SK-N-SH treated with all-trans-retinoic acid at 6 μM for 48 hours (cell line): Measurements from ENCODE around the gene KRTAP1-1.
"Not testable (repeated sequence)": the region's sequence is repeated elsewhere in the genome, so short reads cannot be mapped to it uniquely, and the experiment has no call there.

ENCODE experiments used
- ATAC-seq: fragments of 200-7000 bp; cut with Tn5 transposase; 3 replicates; pipeline ENCODE4 v1.9.1; 2020; ENCODE audit warnings: mild to moderate bottlenecking, moderate library complexity
- ARNTL ChIP-seq: fragments of 450-650 bp; formaldehyde crosslinking; IDR thresholded peaks from 2 replicates; pipeline ENCODE4 v1.5.0; 2020; ENCODE audit warnings: low read depth, mild to moderate bottlenecking, moderate library complexity, borderline replicate concordance
- CSDC2 ChIP-seq: fragments of 250-450 bp; sonication (Bioruptor Pico); IDR thresholded peaks from 2 replicates; pipeline ENCODE4 v1.5.0; 2020; ENCODE audit warnings: mild to moderate bottlenecking, moderate library complexity
- ESRRG ChIP-seq: fragments of 250-450 bp; sonication (Bioruptor Pico); IDR thresholded peaks from 2 replicates; pipeline ENCODE4 v1.6.1; 2021; ENCODE audit warnings: mild to moderate bottlenecking
- ISL1 ChIP-seq: fragments of 250-450 bp; sonication (Bioruptor Pico); IDR thresholded peaks from 2 replicates; pipeline ENCODE4 v2.1.2; 2022; ENCODE audit warnings: mild to moderate bottlenecking, moderate library complexity
- OSR1 ChIP-seq: fragments of 250-450 bp; sonication (Bioruptor Pico); IDR thresholded peaks from 2 replicates; pipeline ENCODE4 v1.8.0; 2022; ENCODE audit warnings: moderate library complexity, mild to moderate bottlenecking, inconsistent platforms
- PPARA ChIP-seq: fragments of 250-450 bp; sonication (Bioruptor Pico); IDR thresholded peaks from 2 replicates; pipeline ENCODE4 v1.5.0; 2020; ENCODE audit warnings: mild to moderate bottlenecking, borderline replicate concordance
- RARB ChIP-seq: fragments of 250-450 bp; sonication (Bioruptor Pico); IDR thresholded peaks from 2 replicates; pipeline ENCODE4 v1.8.0; 2021; ENCODE audit warnings: mild to moderate bottlenecking, moderate library complexity
- TCF4 ChIP-seq: fragments of 250-450 bp; sonication (Bioruptor Pico); IDR thresholded peaks from 2 replicates; pipeline ENCODE4 v1.8.0; 2021; ENCODE audit warnings: mild to moderate bottlenecking, moderate library complexity, borderline replicate concordance
- TOX ChIP-seq: fragments of 250-450 bp; sonication (Bioruptor Pico); IDR thresholded peaks from 2 replicates; pipeline ENCODE4 v1.8.0; 2021; ENCODE audit warnings: mild to moderate bottlenecking, moderate library complexity, borderline replicate concordance
- ZFP3 ChIP-seq: fragments of 250-450 bp; sonication (Bioruptor Pico); IDR thresholded peaks from 2 replicates; pipeline ENCODE4 v1.5.0; 2020; ENCODE audit warnings: mild to moderate bottlenecking, moderate library complexity
- ZFP30 ChIP-seq: fragments of 450-650 bp; formaldehyde crosslinking; IDR thresholded peaks from 2 replicates; pipeline ENCODE4 v1.5.0; 2022; ENCODE audit warnings: mild to moderate bottlenecking, moderate library complexity
- ZNF565 ChIP-seq: fragments of 450-650 bp; formaldehyde crosslinking; conservative IDR thresholded peaks from 2 replicates; pipeline ENCODE4 v1.5.0; 2020; ENCODE audit warnings: low read depth, mild to moderate bottlenecking, moderate library complexity
- ZNF70 ChIP-seq: fragments of 450-650 bp; formaldehyde crosslinking; IDR thresholded peaks from 2 replicates; pipeline ENCODE4 v1.5.0; 2020; ENCODE audit warnings: mild to moderate bottlenecking, moderate library complexity
- ZNF8 ChIP-seq: fragments of 450-650 bp; formaldehyde crosslinking; IDR thresholded peaks from 2 replicates; pipeline ENCODE4 v1.5.0; 2020; ENCODE audit warnings: mild to moderate bottlenecking, moderate library complexity
- TF ChIP-seq, protein P1 (sequence below): fragments of 250-450 bp; sonication (Bioruptor Pico); IDR thresholded peaks from 2 replicates; pipeline ENCODE4 v1.5.0; 2020; ENCODE audit warnings: mild to moderate bottlenecking, moderate library complexity
- TF ChIP-seq, protein P2 (sequence below): fragments of 250-450 bp; sonication (Bioruptor Pico); IDR thresholded peaks from 2 replicates; pipeline ENCODE4 v1.8.0; 2020; ENCODE audit warnings: mild to moderate bottlenecking, moderate library complexity, borderline replicate concordance
- TF ChIP-seq, protein P3 (sequence below): fragments of 250-450 bp; sonication (Bioruptor Pico); IDR thresholded peaks from 2 replicates; pipeline ENCODE4 v1.5.1; 2020; ENCODE audit warnings: low read depth, mild to moderate bottlenecking, moderate library complexity
- TF ChIP-seq, protein P4 (sequence below): fragments of 250-450 bp; sonication (Bioruptor Pico); IDR thresholded peaks from 2 replicates; pipeline ENCODE4 v1.8.0; 2021; ENCODE audit warnings: low read depth, mild to moderate bottlenecking, moderate library complexity, borderline replicate concordance

KRTAP1-1 gene

DNA sequence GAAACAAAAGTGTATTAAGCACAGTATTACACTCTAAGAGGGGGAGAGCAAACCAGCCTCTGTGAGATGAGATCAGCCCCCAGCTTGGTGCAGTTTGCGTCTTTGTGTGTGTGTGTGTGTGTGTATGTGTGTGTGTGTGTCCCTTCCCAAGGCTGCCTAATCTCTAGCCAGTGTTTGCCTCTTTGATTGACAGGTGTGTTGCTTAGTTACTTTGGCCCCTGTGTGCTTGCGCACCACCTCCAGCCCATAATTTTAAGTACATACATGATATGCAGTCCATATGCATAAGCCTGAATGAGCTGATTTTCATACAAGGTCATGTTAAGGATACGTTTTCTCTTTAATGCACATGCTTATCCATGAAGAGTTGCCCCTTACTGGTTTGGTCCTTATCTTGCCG lies 39.5 kb downstream of the KRTAP1-1 start (continued):
- TF ChIP-seq, protein P1, sequence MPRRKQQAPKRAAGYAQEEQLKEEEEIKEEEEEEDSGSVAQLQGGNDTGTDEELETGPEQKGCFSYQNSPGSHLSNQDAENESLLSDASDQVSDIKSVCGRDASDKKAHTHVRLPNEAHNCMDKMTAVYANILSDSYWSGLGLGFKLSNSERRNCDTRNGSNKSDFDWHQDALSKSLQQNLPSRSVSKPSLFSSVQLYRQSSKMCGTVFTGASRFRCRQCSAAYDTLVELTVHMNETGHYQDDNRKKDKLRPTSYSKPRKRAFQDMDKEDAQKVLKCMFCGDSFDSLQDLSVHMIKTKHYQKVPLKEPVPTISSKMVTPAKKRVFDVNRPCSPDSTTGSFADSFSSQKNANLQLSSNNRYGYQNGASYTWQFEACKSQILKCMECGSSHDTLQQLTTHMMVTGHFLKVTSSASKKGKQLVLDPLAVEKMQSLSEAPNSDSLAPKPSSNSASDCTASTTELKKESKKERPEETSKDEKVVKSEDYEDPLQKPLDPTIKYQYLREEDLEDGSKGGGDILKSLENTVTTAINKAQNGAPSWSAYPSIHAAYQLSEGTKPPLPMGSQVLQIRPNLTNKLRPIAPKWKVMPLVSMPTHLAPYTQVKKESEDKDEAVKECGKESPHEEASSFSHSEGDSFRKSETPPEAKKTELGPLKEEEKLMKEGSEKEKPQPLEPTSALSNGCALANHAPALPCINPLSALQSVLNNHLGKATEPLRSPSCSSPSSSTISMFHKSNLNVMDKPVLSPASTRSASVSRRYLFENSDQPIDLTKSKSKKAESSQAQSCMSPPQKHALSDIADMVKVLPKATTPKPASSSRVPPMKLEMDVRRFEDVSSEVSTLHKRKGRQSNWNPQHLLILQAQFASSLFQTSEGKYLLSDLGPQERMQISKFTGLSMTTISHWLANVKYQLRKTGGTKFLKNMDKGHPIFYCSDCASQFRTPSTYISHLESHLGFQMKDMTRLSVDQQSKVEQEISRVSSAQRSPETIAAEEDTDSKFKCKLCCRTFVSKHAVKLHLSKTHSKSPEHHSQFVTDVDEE, result no peak
- TF ChIP-seq, all 23 proteins: peak for 0

DNA sequence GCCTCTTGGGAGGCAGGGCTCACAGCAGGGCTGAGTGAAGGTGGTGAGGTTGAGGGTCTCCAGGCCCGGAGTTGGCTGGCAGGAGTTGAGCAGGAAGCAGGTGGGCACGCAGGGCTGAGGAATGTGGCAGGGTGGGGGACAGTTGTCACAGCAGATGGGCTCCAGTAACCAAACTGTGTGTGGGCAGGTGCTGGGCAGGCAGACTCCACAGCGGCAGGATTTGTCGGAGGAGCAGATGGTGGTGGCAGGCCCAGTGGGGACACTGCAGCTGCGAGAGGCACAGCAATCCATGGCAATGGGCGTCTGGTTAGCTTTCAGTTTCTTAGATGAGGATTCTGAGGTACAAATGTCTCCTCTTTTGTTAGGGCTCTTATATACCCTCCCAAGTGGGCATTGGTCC lies 41.7 kb downstream of the KRTAP1-1 start, which contains the start of gene KRTAP3-2:
TSS of gene KRTAP3-2 (minus strand) at position 344 of the 400 bp plus-strand sequence. CDS start at position 291, 53 bp downstream.
- not testable (repeated sequence) for ATAC-seq

DNA sequence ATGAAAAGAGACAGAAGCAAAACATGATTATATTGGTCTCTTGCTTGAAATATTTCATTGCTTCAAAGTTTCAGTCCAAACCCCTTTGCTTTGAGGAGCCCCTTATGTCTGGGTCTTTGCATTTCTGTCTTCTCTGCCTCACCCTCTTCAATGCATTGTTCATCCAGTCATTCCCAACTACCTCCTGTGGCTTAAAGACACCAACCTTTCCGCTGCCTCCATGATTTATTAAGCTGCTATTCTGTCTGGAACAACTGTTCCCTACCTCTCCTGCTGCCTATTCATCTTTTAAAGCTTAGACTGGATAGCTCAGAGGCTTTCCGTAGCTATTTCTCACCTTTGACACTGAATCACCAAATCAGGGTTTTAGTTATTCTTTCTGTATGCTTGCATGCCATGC lies 43.9 kb downstream of the KRTAP1-1 start:
- TF ChIP-seq CSDC2 (CRISPR knock-in tag), result no peak
- TF ChIP-seq, protein P1, result no peak
- TF ChIP-seq, protein P2, sequence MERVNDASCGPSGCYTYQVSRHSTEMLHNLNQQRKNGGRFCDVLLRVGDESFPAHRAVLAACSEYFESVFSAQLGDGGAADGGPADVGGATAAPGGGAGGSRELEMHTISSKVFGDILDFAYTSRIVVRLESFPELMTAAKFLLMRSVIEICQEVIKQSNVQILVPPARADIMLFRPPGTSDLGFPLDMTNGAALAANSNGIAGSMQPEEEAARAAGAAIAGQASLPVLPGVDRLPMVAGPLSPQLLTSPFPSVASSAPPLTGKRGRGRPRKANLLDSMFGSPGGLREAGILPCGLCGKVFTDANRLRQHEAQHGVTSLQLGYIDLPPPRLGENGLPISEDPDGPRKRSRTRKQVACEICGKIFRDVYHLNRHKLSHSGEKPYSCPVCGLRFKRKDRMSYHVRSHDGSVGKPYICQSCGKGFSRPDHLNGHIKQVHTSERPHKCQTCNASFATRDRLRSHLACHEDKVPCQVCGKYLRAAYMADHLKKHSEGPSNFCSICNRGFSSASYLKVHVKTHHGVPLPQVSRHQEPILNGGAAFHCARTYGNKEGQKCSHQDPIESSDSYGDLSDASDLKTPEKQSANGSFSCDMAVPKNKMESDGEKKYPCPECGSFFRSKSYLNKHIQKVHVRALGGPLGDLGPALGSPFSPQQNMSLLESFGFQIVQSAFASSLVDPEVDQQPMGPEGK (CRISPR knock-in tag), result no peak
- TF ChIP-seq ZFP3, result no peak
- TF ChIP-seq ISL1, result no peak
- no peak for TF ChIP-seq ZNF565
- TF ChIP-seq TOX (CRISPR knock-in tag), result no peak
- TF ChIP-seq PPARA, result no peak
- no peak for TF ChIP-seq ARNTL (CRISPR knock-in tag)
- no peak for TF ChIP-seq ZNF8 (CRISPR knock-in tag)
- TF ChIP-seq OSR1 (CRISPR knock-in tag), result no peak
- TF ChIP-seq, protein P3, sequence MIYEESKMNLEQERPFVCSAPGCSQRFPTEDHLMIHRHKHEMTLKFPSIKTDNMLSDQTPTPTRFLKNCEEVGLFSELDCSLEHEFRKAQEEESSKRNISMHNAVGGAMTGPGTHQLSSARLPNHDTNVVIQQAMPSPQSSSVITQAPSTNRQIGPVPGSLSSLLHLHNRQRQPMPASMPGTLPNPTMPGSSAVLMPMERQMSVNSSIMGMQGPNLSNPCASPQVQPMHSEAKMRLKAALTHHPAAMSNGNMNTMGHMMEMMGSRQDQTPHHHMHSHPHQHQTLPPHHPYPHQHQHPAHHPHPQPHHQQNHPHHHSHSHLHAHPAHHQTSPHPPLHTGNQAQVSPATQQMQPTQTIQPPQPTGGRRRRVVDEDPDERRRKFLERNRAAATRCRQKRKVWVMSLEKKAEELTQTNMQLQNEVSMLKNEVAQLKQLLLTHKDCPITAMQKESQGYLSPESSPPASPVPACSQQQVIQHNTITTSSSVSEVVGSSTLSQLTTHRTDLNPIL (CRISPR knock-in tag), result no peak
- TF ChIP-seq, protein P4, sequence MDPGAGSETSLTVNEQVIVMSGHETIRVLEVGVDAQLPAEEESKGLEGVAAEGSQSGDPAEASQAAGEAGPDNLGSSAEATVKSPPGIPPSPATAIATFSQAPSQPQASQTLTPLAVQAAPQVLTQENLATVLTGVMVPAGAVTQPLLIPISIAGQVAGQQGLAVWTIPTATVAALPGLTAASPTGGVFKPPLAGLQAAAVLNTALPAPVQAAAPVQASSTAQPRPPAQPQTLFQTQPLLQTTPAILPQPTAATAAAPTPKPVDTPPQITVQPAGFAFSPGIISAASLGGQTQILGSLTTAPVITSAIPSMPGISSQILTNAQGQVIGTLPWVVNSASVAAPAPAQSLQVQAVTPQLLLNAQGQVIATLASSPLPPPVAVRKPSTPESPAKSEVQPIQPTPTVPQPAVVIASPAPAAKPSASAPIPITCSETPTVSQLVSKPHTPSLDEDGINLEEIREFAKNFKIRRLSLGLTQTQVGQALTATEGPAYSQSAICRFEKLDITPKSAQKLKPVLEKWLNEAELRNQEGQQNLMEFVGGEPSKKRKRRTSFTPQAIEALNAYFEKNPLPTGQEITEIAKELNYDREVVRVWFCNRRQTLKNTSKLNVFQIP (CRISPR knock-in tag), result no peak
- no peak for TF ChIP-seq ESRRG (CRISPR knock-in tag)
- ATAC-seq, result no peak

DNA sequence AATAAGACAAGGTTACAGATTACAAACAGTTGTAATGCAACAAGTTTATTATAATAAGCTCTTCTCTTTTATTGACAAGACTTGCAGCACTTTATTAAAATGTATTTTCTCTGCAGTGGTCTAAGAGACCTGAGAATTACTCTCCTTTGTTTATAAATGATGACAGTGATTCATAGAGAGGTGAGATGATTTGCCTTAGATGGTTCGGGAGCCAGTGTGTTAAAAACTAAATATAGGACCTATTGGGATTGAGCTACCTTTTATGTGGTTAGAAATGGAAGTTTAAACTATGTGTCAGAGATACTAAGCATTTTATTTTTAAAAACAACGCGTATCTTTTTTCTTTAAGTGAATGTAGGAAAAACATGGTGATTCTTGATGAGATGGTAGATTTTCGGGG lies 44.4 kb downstream of the KRTAP1-1 start:
- no peak for ATAC-seq
- TF ChIP-seq ZNF70 (CRISPR knock-in tag) (no peak), RARB (CRISPR knock-in tag) (no peak), TCF4 (CRISPR knock-in tag) (no peak), ARNTL (CRISPR knock-in tag) (no peak), ZFP30 (CRISPR knock-in tag) (no peak), OSR1 (CRISPR knock-in tag) (no peak), CSDC2 (CRISPR knock-in tag) (no peak), ZFP3 (no peak), ZNF565 (no peak)
- TF ChIP-seq, protein P2 (CRISPR knock-in tag), result no peak
